Muscle of arm (tissue), 12 donors: ENCODE data around the gene ECSIT. TPM values are rescaled to one million over a fixed set of nuclear protein-coding genes. Genes with fewer than 3 reads are reported as not detected.
A peak's percentile ranks its signal among the peaks of the same experiment; 100 is the strongest.

Source experiments
- DNase-seq: peaks from one replicate; pipeline ENCODE4 v3.0.0-alpha.2; 2013
- polyA plus RNA-seq, 12 donors: library from polyadenylated mRNA; unstranded; fragments of 120-200 nt; gene quantifications; one replicate each; pipeline ENCODE4 v1.2.1, GENCODE V29; 2013; ENCODE audit not compliant: insufficient read length in 12 of 12

Gene ECSIT
- polyA plus RNA-seq, 12 donors, result 28.4 to 47.2 (median 35.2) TPM; not detected in 1

DNA sequence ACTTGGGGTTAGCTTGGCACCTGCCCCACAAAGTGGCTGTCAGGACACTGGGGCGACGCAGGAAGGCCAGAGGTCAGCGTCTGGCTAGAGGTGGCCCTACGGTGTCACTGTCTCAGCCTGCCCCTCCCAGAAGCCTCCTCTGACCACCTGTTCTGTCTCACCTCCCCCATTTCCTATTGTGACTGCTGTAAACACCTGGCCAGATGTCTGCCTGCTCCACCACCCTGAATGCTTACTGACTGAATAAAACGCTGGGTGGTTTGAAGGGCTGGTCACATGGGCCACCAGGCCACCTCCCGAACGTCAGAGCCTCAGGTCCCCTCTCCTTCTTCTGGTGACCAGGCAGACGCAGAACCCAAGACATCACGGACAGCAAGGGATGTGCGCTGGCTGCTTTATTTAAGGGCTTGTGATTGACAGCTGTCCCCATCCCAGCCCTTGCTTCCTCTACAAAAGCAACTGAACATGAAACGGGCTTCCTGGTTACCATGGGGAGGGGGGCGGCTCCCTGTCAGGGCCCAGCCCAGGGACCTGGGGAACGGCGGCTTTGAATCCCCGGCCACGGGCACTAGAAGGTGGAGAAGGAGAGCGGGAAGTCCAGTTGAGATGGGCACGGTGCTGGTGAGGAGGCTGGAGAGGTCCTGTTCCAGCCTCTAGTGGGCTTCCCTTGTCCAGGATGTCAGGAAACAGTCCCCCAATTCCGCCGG lies 23.9 kb upstream of the ECSIT start:
- no peak for DNase-seq

DNA sequence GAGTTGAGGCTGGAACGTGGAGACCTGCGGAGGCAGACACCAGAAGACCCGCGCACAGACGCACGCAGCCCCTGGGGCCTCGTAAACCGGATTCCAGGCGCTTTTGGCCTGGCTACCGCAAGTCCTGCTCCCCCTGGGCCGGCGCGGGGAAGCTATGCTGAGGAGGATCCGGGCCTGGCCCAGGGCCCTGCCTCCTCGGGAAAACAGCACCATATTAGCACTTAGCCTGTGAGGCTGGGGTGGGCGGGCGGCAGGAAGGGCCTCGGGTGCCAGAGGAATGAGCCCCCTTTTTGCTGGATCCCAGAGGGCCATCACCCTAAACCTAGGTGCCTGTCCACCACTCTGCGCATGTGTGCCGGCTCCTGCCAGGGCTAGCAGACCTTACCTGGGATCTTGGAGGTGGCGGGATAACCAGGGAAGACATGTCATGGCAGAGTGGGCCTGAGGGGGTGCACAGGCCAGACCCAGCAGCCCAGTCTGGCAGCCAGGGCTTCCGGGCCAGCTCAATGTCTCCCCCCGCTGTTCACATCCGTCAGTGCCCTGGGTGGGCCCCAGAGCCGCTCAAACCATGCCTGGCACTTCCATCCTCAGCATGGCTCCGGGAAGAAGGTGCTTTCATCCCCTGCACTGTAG lies 22.8 kb upstream of the ECSIT start:
- no peak for DNase-seq

DNA sequence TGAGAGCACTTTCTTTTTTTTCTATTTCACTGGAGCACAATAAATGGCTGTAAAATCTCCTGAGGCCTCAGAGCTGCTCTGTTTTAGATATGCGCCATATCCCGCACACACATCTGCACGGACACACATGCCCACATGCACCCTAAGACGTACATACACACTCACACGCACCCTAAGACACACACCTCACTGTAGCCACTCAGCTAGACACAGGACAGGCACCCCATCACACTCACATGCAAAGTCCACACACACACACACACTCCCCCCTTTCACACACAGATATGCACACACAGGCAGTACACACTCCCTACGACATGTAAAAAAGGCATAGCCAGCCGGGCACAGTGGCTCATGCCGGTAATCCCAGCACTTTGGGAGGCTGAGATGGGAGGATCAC lies 21.3 kb upstream of the ECSIT start:
- no peak for DNase-seq

GRCh38 chr19:11549386-11549953 lies 20.5 kb upstream of the ECSIT start:
- no peak for DNase-seq

- DNase-seq, result no peak
These were observed 19.2 kb upstream of the ECSIT start for GRCh38 chr19:11547929-11548700.

DNA sequence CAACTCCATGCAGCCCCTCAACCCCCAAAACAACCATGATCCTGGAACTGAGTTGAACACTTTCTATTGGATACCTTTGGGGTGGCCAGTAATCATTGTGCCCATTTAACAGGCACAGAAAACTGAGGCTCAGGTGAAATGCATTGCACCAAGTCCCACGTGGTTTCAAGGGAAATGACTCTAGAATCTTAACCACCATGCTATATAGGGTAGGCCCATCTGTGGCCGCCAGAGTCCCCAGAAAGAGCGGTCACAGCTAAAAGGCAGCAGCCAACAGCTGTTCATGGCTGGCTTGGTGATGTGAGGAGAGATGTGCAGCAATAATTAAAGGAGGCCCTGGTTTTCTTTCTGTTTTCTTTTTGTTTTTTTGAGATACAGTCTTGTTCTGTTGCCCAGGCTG lies 12.3 kb upstream of the ECSIT start:
- no peak for DNase-seq

GRCh38 chr19:11540645-11541044 lies 11.7 kb upstream of the ECSIT start:
- DNase-seq, result no peak

DNA sequence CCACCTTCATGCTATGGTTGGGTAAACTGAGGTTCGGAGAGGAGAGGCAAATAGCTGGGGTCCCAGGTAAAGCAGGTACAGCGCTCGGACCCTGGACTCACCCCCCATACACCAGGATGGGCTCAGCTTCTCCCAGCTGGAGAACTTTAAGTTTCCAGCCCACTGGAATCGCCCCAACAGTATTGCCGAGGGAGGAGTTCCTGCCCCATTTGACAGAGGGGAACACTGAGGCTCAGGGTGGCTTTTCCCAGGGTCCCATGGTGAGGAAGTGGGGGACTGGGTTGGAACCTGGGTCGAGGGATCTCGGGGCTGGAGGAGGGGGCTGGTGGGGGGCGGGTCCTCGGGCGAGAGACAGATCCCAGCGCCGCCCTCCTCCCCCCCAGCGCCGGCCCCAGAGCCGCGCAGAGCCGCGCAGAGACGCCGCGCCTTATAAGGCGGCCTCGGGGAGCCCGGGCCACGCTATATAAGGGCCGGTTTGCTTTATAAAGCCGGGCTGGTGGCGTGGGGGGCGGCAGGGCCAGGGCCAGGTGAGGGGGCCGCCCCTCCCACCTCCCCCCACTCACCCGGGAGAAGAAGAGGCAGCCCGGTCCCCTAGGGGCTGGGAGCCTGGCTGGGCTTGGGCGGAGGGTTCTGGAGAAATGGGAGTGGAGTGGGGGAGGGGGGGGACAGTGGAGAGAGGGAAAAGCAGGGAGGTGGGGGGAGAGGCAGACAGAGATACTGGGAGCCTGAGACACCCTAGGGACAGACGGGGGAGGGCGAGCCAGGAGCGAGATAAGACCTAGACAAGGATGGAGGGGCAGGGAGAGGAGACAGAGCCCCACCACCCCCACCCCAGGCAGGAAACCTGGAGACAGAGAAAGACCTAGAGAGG lies 10.8 kb upstream of the ECSIT start:
- DNase-seq, result no peak

DNA sequence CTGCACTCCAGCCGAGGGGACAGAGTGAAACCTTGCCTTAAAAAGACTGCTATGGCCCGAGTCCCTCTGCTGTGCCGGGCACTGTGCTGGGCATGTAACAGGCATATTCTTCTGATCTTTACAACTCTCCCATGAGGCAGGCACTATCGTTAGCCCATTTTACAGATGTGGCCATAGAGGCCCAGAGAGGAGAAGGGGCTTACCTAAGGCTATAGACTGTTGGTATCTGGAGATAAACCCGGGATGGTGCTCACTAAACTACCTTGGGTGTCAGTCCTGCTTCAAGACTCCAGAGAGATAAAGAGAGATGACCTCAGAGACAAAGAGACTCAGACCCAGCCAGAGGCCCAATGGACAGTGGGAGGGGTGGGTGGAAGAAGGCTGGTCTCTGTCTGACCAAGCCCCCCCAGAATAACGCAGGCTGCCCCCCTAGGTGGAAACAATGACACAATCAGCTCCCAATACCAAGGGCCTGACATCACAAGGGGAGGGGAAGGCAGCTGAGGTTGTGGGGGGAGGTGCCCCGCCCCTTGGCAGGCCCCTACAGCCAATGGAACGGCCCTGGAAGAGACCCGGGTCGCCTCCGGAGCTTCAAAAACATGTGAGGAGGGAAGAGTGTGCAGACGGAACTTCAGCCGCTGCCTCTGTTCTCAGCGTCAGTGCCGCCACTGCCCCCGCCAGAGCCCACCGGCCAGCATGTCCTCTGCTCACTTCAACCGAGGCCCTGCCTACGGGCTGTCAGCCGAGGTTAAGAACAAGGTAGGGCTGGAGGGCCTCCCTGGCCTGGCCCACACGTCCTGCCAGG lies 9.5 kb upstream of the ECSIT start, which contains the start of gene CNN1:
Gene CNN1, plus strand, starts transcription at position 620 of the 805 bp plus-strand sequence. Its CDS starts 77 bp downstream, at position 697.
- DNase-seq, result peak; percentile 76

DNA sequence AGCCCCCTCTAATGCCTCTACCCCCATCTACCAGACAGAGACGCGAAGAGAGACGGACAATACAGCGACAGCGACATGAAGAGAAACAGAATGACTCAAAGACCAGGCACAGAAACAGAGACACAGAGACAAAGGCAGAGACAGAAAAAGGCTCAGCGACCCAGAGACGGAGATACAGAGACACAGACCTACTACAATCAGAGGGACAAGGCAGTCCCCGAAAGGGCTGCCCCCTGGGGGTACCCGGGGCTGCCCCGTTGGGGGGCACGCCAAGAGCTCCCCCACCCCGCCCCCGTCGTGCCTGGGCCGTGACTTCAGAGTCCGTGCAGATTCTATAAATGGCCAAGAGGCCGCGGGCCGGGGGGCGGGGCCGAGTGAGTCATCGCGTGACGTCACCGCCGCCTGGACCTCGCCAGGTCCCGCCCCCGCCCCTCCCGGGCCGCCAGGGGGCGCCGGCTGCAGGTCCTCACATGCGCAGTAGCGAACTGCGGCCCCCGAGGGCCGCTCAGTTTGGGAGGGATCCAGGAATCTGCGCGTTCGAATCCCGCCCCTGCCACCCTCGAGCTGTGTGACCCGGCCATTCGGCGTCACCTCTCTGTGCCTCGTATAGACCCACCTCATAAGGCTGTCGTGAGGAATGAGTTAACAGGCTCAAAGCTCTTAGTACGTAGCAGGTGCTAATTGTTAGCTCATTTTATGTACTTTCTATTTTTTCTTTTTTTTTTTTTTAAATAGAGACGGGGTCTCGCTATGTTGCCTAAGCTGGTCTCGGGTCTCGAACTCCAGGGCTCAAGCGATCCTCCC lies 7.1 kb upstream of the ECSIT start:
- DNase-seq, result peak; percentile 80

DNA sequence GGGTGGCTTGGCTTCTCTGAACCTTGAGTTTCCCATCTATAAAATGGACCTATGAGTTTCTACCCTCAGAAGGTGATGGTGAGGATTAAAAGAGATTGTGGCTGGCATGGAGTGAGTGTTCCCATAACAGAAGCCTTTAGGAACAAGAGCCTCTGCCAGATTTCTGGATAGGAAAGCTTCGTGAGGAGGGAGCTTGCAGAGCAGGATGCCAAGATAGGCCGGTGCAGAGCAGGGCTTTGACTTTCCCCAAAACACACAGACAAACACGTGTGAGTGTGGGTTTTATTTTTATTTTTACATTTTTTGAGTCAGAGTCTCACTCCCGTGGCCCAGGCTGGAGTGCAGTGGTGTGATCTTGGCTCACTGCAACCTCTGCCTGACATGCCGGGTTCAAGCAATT lies 6.0 kb upstream of the ECSIT start:
- DNase-seq, result no peak

DNA sequence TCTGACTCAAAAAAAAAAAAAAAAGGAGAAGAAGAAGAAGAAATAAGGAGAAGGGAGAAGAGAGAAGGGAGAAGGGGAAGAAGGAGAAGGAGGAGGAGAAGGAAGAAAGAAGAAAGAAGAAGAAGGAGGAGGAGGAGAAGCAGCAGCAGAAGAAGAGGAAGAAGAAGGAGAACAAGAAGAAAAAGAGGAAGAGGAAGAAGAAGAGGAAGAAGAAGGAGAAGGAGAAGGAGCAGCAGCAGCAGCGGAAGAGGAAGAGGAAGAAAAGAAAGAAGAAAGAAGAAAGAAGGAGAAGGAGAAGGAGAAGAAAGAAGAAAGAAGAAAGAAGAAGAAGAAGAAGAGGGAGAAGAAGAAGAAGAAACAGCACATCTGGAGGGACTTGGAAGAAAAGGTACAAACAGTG lies 5.6 kb upstream of the ECSIT start:
- DNase-seq, result no peak

GRCh38 chr19:11530432-11530831 lies 1.5 kb upstream of the ECSIT start:
- no peak for DNase-seq

- DNase-seq, result no peak
These were observed 9.8 kb downstream of the ECSIT start for GRCh38 chr19:11519138-11519537.

- DNase-seq, result no peak
These were observed 15.0 kb downstream of the ECSIT start for GRCh38 chr19:11513946-11514345.

GRCh38 chr19:11510444-11510843 lies 18.5 kb downstream of the ECSIT start:
- no peak for DNase-seq

- no peak for DNase-seq
These were observed 21.4 kb downstream of the ECSIT start for GRCh38 chr19:11507370-11508078.

- no peak for DNase-seq
These were observed 22.0 kb downstream of the ECSIT start for GRCh38 chr19:11506967-11507366.

- DNase-seq, result no peak
These were observed 22.8 kb downstream of the ECSIT start for GRCh38 chr19:11506101-11506555.
